Right lobe of liver (tissue), 4 donors: Measurements from ENCODE around the gene UPF1.

Experiments used
- POLR2A ChIP-seq: fragments of 450-650 bp; IDR thresholded peaks from one replicate; pipeline ENCODE4 v1.6.1; 2017; ENCODE audit warnings: antibody characterized with exemption, mild to moderate bottlenecking
- TF ChIP-seq, protein P1 (sequence below), 4 donors: fragments of 200-600 bp in 3 of 4; fragments of 450-650 bp in 1 of 4; IDR thresholded peaks; one replicate each; pipeline versions ENCODE4 v1.5.1 to v1.8.0; 2016 to 2022; ENCODE audit warnings: antibody characterized with exemption in 4 of 4, mild to moderate bottlenecking in 2 of 4
- donor health status: DM: no; HTN: no; CAD: no.
- donor health status: DM: no; HTN: no; CAD: no.
- donor health status: DM: no; HTN: yes; CAD: no.

DNA sequence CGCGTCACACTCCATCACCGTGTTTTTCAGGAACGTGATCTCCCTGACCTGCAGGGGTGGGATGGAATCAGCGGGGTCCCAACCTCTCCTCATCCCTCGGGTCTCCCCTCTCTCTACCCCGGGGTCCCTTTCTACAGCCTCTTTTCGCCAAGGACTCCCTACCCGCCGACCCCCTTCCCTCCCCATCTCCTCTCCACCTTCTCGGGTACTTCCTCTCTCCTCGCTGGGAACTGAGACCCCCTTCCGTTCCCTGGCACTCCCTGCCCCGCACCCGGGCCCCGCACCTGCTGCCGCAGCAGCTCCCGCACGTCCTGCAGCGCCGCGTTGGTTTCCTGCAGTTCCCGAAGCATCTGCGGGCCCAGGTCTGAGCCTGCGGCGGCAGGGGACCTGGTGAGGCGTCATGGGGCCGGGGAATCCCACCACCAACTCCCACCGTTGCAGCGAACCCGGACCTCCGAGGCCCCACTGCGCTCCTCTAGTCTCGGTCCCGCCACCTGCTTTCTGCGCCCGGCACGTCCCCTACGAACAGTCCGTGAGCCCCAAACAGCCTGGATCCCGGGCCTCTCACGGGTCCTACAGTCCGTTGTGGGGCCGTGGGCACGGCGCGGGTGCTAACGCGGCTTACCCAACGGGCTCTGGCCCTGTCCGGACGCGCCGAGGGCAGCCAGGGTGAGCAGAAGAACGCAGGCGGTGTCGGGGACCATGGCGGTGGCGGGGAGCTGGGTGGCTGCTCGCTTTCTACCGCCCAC lies 41.0 kb upstream of the UPF1 start, which contains the start of gene COMP:
- TF ChIP-seq, protein P1, sequence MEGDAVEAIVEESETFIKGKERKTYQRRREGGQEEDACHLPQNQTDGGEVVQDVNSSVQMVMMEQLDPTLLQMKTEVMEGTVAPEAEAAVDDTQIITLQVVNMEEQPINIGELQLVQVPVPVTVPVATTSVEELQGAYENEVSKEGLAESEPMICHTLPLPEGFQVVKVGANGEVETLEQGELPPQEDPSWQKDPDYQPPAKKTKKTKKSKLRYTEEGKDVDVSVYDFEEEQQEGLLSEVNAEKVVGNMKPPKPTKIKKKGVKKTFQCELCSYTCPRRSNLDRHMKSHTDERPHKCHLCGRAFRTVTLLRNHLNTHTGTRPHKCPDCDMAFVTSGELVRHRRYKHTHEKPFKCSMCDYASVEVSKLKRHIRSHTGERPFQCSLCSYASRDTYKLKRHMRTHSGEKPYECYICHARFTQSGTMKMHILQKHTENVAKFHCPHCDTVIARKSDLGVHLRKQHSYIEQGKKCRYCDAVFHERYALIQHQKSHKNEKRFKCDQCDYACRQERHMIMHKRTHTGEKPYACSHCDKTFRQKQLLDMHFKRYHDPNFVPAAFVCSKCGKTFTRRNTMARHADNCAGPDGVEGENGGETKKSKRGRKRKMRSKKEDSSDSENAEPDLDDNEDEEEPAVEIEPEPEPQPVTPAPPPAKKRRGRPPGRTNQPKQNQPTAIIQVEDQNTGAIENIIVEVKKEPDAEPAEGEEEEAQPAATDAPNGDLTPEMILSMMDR (IDR thresholded peaks at IDR 0.05), result no peak
- TF ChIP-seq POLR2A, result no peak
